ENCODE measurements around the gene GALNT7.
"Not testable (repeated sequence)": the region's sequence is repeated elsewhere in the genome, so short reads cannot be mapped to it uniquely, and the experiment has no call there.

Gene GALNT7

GRCh38 chr4:173192375-173193162, 24.0 kb downstream of the GALNT7 start:
- in situ Hi-C loops (cut with MboI; ENCODE audit: low sequenced_read_pairs), result no loop called here

GRCh38 chr4:173194157-173194556, 25.5 kb downstream of the GALNT7 start:
- in situ Hi-C loops (cut with MboI; ENCODE audit: low sequenced_read_pairs), result no loop called here

GRCh38 chr4:173195109-173195508, 26.5 kb downstream of the GALNT7 start:
- in situ Hi-C loops (cut with MboI; ENCODE audit: low sequenced_read_pairs), result no loop called here

GRCh38 chr4:173199553-173199952, 30.9 kb downstream of the GALNT7 start:
- in situ Hi-C loops (cut with MboI; ENCODE audit: low sequenced_read_pairs), result no loop called here

GRCh38 chr4:173200103-173200884, 31.7 kb downstream of the GALNT7 start:
- in situ Hi-C loops (cut with MboI; ENCODE audit: low sequenced_read_pairs), result no loop called here

GRCh38 chr4:173202395-173202794, 33.8 kb downstream of the GALNT7 start:
- in situ Hi-C loops (cut with MboI; ENCODE audit: low sequenced_read_pairs), result no loop called here

- in situ Hi-C loops (cut with MboI; ENCODE audit: low sequenced_read_pairs), result no loop called here
Measured at GRCh38 chr4:173205656-173206055, 37.0 kb downstream of the GALNT7 start.

GRCh38 chr4:173208420-173208819, 39.8 kb downstream of the GALNT7 start:
- in situ Hi-C loops (cut with MboI; ENCODE audit: low sequenced_read_pairs), result no loop called here

GRCh38 chr4:173211222-173211621, 42.6 kb downstream of the GALNT7 start:
- in situ Hi-C loops (cut with MboI; ENCODE audit: low sequenced_read_pairs), result no loop called here

- in situ Hi-C loops (cut with MboI; ENCODE audit: low sequenced_read_pairs), result no loop called here
Measured at GRCh38 chr4:173211838-173212237, 43.2 kb downstream of the GALNT7 start.

GRCh38 chr4:173212379-173212778, 43.8 kb downstream of the GALNT7 start:
- in situ Hi-C loops (cut with MboI; ENCODE audit: low sequenced_read_pairs), result no loop called here

- in situ Hi-C loops (cut with MboI; ENCODE audit: low sequenced_read_pairs), result no loop called here
Measured at GRCh38 chr4:173213296-173213695, 44.7 kb downstream of the GALNT7 start.

- in situ Hi-C loops (cut with MboI; ENCODE audit: low sequenced_read_pairs), result no loop called here
Measured at GRCh38 chr4:173214231-173214630, 45.6 kb downstream of the GALNT7 start.

GRCh38 chr4:173214661-173215060, 46.0 kb downstream of the GALNT7 start:
- in situ Hi-C loops (cut with MboI; ENCODE audit: low sequenced_read_pairs), result no loop called here

GRCh38 chr4:173217075-173217474, 48.5 kb downstream of the GALNT7 start:
- in situ Hi-C loops (cut with MboI; ENCODE audit: low sequenced_read_pairs), result no loop called here

GRCh38 chr4:173217727-173218126, 49.1 kb downstream of the GALNT7 start:
- in situ Hi-C loops (cut with MboI; ENCODE audit: low sequenced_read_pairs), result no loop called here

- in situ Hi-C loops (cut with MboI; ENCODE audit: low sequenced_read_pairs), result no loop called here
Measured at GRCh38 chr4:173218411-173219125, 50.0 kb downstream of the GALNT7 start.

- in situ Hi-C loops (cut with MboI; ENCODE audit: low sequenced_read_pairs), result not testable (repeated sequence)
Measured at GRCh38 chr4:173219126-173219437, 50.5 kb downstream of the GALNT7 start.

- in situ Hi-C loops (cut with MboI; ENCODE audit: low sequenced_read_pairs), result no loop called here
Measured at GRCh38 chr4:173223743-173224142, 55.1 kb downstream of the GALNT7 start.

- in situ Hi-C loops (cut with MboI; ENCODE audit: low sequenced_read_pairs), result no loop called here
Measured at GRCh38 chr4:173226401-173226888, 57.8 kb downstream of the GALNT7 start.

GRCh38 chr4:173227756-173228155, 59.1 kb downstream of the GALNT7 start:
- in situ Hi-C loops (cut with MboI; ENCODE audit: low sequenced_read_pairs), result no loop called here

- in situ Hi-C loops (cut with MboI; ENCODE audit: low sequenced_read_pairs), result no loop called here
Measured at GRCh38 chr4:173230062-173230461, 61.5 kb downstream of the GALNT7 start.
